T-cell (primary cell): ENCODE results near the gene ITPRIP. TPM values are rescaled to one million over a fixed set of nuclear protein-coding genes. Genes with fewer than 3 reads are reported as not detected.

Source experiments
- ATAC-seq, 4 experiments: fragments of 200-7000 bp in 3 of 4; fragments of 150-1000 bp in 1 of 4; cut with Tn5 transposase; replicated peaks in 1 of 4; 1 replicate in 3 of 4; 2 replicates in 1 of 4; pipeline ENCODE4 v1.10.0; 2021; ENCODE audit warnings: moderate library complexity in 3 of 4, mild to moderate bottlenecking in 2 of 4, moderate number of reproducible peaks in 1 of 4
- CTCF ChIA-PET, 2 donors: fragments of 300-600 bp; sonication (Branson Sonifier 250); formaldehyde crosslinking; loops; one replicate each; lab custom pipeline; 2022; ENCODE audit warnings: antibody characterized with exemption in 2 of 2; lab: Charles Lee
- POLR2A ChIA-PET, 2 donors: fragments of 300-600 bp; sonication (Branson Sonifier 250); formaldehyde crosslinking; loops; one replicate each; lab custom pipeline; 2022; ENCODE audit warnings: antibody characterized with exemption in 2 of 2; lab: Charles Lee
- DNase-seq, 35 experiments: peaks; one replicate each; pipeline versions ENCODE4 v3.0.0 to v3.0.0-alpha.2; 2013 to 2023
- H3K27ac ChIP-seq: one replicate; pipeline ENCODE4 v1.5.1; 2013; ENCODE audit warnings: low read length
- H3K27me3 ChIP-seq, 2 experiments: replicated peaks in 1 of 2; 1 replicate in 1 of 2; 2 replicates in 1 of 2; pipeline versions ENCODE4 v1.6.1 to v1.7.0; 2013; ENCODE audit warnings: low read length in 1 of 2, mixed read lengths in 1 of 2; ENCODE audit not compliant: control insufficient read depth in 2 of 2, insufficient read depth in 2 of 2; ENCODE audit errors: extremely low read depth in 1 of 2
- H3K36me3 ChIP-seq, 2 donors: 1 replicate in 1 of 2; 2 replicates in 1 of 2; pipeline versions ENCODE4 v1.6.1 to v1.7.0; 2013; ENCODE audit warnings: low read length in 1 of 2; ENCODE audit not compliant: control insufficient read depth in 2 of 2, insufficient read depth in 1 of 2; ENCODE audit errors: extremely low read depth in 1 of 2
- H3K4me1 ChIP-seq, 2 experiments: 1 replicate in 1 of 2; 2 replicates in 1 of 2; pipeline versions ENCODE4 v1.6.1 to v1.7.0; 2013; ENCODE audit warnings: low read length in 2 of 2, mixed read lengths in 1 of 2; ENCODE audit not compliant: insufficient read depth in 2 of 2, control insufficient read depth in 1 of 2; ENCODE audit errors: extremely low read depth in 1 of 2
- H3K4me3 ChIP-seq, 2 donors: 1 replicate in 1 of 2; 2 replicates in 1 of 2; pipeline versions ENCODE4 v1.5.1 to v1.7.0; 2013; ENCODE audit warnings: mild to moderate bottlenecking in 2 of 2, low read length in 1 of 2, moderate library complexity in 1 of 2; ENCODE audit not compliant: control insufficient read depth in 1 of 2; ENCODE audit errors: extremely low read depth in 1 of 2
- H3K9me3 ChIP-seq: 2 replicates; pipeline ENCODE4 v1.7.0; 2013
- H3K27ac Mint-ChIP-seq, 2 donors: one replicate each; pipeline ENCODE4 v1.8.0; 2020 to 2021; ENCODE audit warnings: mild to moderate bottlenecking in 2 of 2, mixed read lengths in 2 of 2
- H3K27me3 Mint-ChIP-seq, 2 donors: one replicate each; pipeline ENCODE4 v1.8.0; 2021 to 2022; ENCODE audit warnings: mixed read lengths in 2 of 2
- H3K36me3 Mint-ChIP-seq: one replicate; pipeline ENCODE4 v1.8.0; 2021; ENCODE audit warnings: mixed read lengths
- H3K4me1 Mint-ChIP-seq, 3 donors: one replicate each; pipeline ENCODE4 v1.8.0; 2020 to 2022; ENCODE audit warnings: mixed read lengths in 3 of 3, mild to moderate bottlenecking in 1 of 3
- H3K4me3 Mint-ChIP-seq, 3 donors: one replicate each; pipeline ENCODE4 v1.8.0; 2020 to 2022; ENCODE audit warnings: mild to moderate bottlenecking in 3 of 3, mixed read lengths in 3 of 3, moderate library complexity in 3 of 3
- H3K9me3 Mint-ChIP-seq, 3 donors: one replicate each; pipeline ENCODE4 v1.8.0; 2020 to 2022; ENCODE audit warnings: mixed read lengths in 3 of 3
- WGBS: methylation state at CpG from one replicate; pipeline ENCODE4 v1.1.5; 2013; ENCODE audit warnings: missing lambda C conversion rate; ENCODE audit not compliant: insufficient coverage; 5-methylcytosine and 5-hydroxymethylcytosine counted together
- total RNA-seq, 35 experiments: library from RNA in 6 of 35; stranded (reverse) in 6 of 35; fragments of 120-200 nt in 1 of 35; gene quantifications; one replicate each; pipeline versions ENCODE4 v1.2.1 to v1.2.4 and lab custom pipeline; 2013 to 2026

Gene ITPRIP
- total RNA-seq, 5 donors from 2014 or later (not counting 1 experiment from before 2014, with no cell fraction given) = 16.9 to 98.5 (median 25.0) TPM

GRCh38 chr10:104304927-104305326, 33.3 kb downstream of the ITPRIP start:
- ChIA-PET POLR2A (interaction anchor here (0.7 to 1.1 kb wide), 2 partner anchors 25 to 47 kb away, joined by 3 to 5 read pairs; no protein-coding TSS in a partner anchor), CTCF (interaction anchor here (1.5 to 4.6 kb wide), 11 partner anchors 12 to 48 kb away, joined by 3 to 89 read pairs (median 20); partner anchors contain the start of genes CFAP58 (in 1 of the 2) and ITPRIP (in 1 of the 2))
- no peaks in the 10 kb centered on the region for H3K36me3 ChIP-seq
- H3K4me1 ChIP-seq = peaks cover 61 to 76% of the 10 kb centered on the region in 2 experiments
- ATAC-seq = no peak
- Mint-ChIP-seq H3K36me3 (peaks cover under 1% of the 10 kb centered on the region), H3K27me3 (peaks cover 0 to 7% of the 10 kb centered on the region in 2 donors), H3K9me3 (no peaks in the 10 kb centered on the region), H3K27ac (peak overlapping the region; percentile 36 to 41), H3K4me3 (peak overlapping the region in 1 of 3 donors; percentile 38), H3K4me1 (peaks cover 82 to 88% (median 83%) of the 10 kb centered on the region in 3 donors)
- WGBS = 84% methylated on average over 4 of the region's 8 CpGs
- H3K9me3 ChIP-seq = no peaks in the 10 kb centered on the region
- no peak overlapping the region for H3K4me3 ChIP-seq
- H3K27ac ChIP-seq = no peak overlapping the region
- no peak for DNase-seq
- H3K27me3 ChIP-seq = peaks cover 0 to 4% of the 10 kb centered on the region in 2 experiments

GRCh38 chr10:104304356-104304745, 33.9 kb downstream of the ITPRIP start:
- H3K4me1 ChIP-seq = peaks cover 57 to 72% of the 10 kb centered on the region in 2 experiments

GRCh38 chr10:104303594-104304355, 34.5 kb downstream of the ITPRIP start:
- POLR2A ChIA-PET = interaction anchor here in 1 of 2 donors (1.3 kb wide), 1 partner anchor 48 kb away, joined by 3 read pairs; no protein-coding TSS in a partner anchor
- ATAC-seq (peak in 1 of 4 experiments; percentile 30), DNase-seq (peak in 6 of 35 experiments; percentile 24 to 62 (median 26))
- Mint-ChIP-seq H3K36me3 (no peaks in the 10 kb centered on the region), H3K4me1 (peaks cover 75 to 83% (median 82%) of the 10 kb centered on the region in 3 donors), H3K27ac (peak overlapping the region; percentile 68 to 80), H3K4me3 (no peak overlapping the region), H3K9me3 (no peaks in the 10 kb centered on the region), H3K27me3 (peaks cover 0 to 9% of the 10 kb centered on the region in 2 donors)
- Histone ChIP-seq H3K4me1 (peaks cover 59 to 68% of the 10 kb centered on the region in 2 experiments), H3K9me3 (no peaks in the 10 kb centered on the region), H3K27me3 (peaks cover 0 to 4% of the 10 kb centered on the region in 2 experiments), H3K36me3 (no peaks in the 10 kb centered on the region), H3K27ac (peak overlapping the region; percentile 34), H3K4me3 (no peak overlapping the region)
- WGBS = no CpG with 5 or more reads among the region's 2 CpGs
- CTCF ChIA-PET = interaction anchor here (0.6 to 2.5 kb wide), 15 partner anchors 9 to 214 kb away, joined by 3 to 16 read pairs (median 4); partner anchors contain the start of gene CFAP58 (in 2 of the 2)

More at GRCh38 chr10:104304356-104304745, 33.9 kb downstream of the ITPRIP start:
- H3K27me3 ChIP-seq = peaks cover 0 to 4% of the 10 kb centered on the region in 2 experiments
- peak overlapping the region; percentile 34 for H3K27ac ChIP-seq
- ChIA-PET POLR2A (interaction anchor here (1.1 to 1.3 kb wide), 2 partner anchors 48 kb away, joined by 3 to 5 read pairs; no protein-coding TSS in a partner anchor), CTCF (interaction anchor here (0.9 to 4.6 kb wide), 10 partner anchors 9 to 49 kb away, joined by 3 to 89 read pairs (median 12); partner anchors contain the start of genes CFAP58 (in 2 of the 2) and ITPRIP (in 1 of the 2))
- no peaks in the 10 kb centered on the region for H3K9me3 Mint-ChIP-seq
- H3K9me3 ChIP-seq = no peaks in the 10 kb centered on the region
- peak overlapping the region; percentile 68 to 80 for H3K27ac Mint-ChIP-seq
- no peaks in the 10 kb centered on the region for H3K36me3 ChIP-seq
- no peak overlapping the region for H3K4me3 ChIP-seq
- ATAC-seq (no peak), DNase-seq (no peak)
- H3K36me3 Mint-ChIP-seq = no peaks in the 10 kb centered on the region
- H3K4me3 Mint-ChIP-seq = peak overlapping the region in 1 of 3 donors; percentile 38
- WGBS = no CpG with 5 or more reads among the region's 4 CpGs
- H3K27me3 Mint-ChIP-seq = peaks cover 0 to 7% of the 10 kb centered on the region in 2 donors
- peaks cover 79 to 87% (median 83%) of the 10 kb centered on the region in 3 donors for H3K4me1 Mint-ChIP-seq

GRCh38 chr10:104301907-104302690, 36.2 kb downstream of the ITPRIP start:
- Histone ChIP-seq H3K4me1 (peaks cover 45 to 52% of the 10 kb centered on the region in 2 experiments), H3K36me3 (no peaks in the 10 kb centered on the region), H3K27me3 (peaks cover 0 to 9% of the 10 kb centered on the region in 2 experiments), H3K27ac (no peak overlapping the region), H3K9me3 (no peaks in the 10 kb centered on the region), H3K4me3 (no peak overlapping the region)
- Mint-ChIP-seq H3K9me3 (no peaks in the 10 kb centered on the region), H3K4me1 (peaks cover 58 to 67% (median 65%) of the 10 kb centered on the region in 3 donors), H3K36me3 (no peaks in the 10 kb centered on the region), H3K27ac (no peak overlapping the region), H3K4me3 (no peak overlapping the region), H3K27me3 (peaks cover 0 to 10% of the 10 kb centered on the region in 2 donors)
- DNase-seq (no peak), ATAC-seq (no peak)
- 76% methylated on average over 2 of the region's 3 CpGs for WGBS
- POLR2A ChIA-PET = no interaction called here
- CTCF ChIA-PET = interaction anchor here (0.6 to 2.5 kb wide), 6 partner anchors 10 to 52 kb away, joined by 3 to 14 read pairs (median 5); partner anchors contain the start of genes CFAP58 (in 2 of the 2) and ITPRIP (in 1 of the 2)

GRCh38 chr10:104300736-104301292, 37.5 kb downstream of the ITPRIP start:
- Mint-ChIP-seq H3K9me3 (no peaks in the 10 kb centered on the region), H3K4me1 (peaks cover 46 to 54% (median 52%) of the 10 kb centered on the region in 3 donors), H3K36me3 (no peaks in the 10 kb centered on the region), H3K27ac (peak overlapping the region; percentile 70 to 80), H3K4me3 (peak overlapping the region in 2 of 3 donors; percentile 13 to 72), H3K27me3 (peaks cover 0 to 11% of the 10 kb centered on the region in 2 donors)
- Histone ChIP-seq H3K27ac (no peak overlapping the region), H3K9me3 (no peaks in the 10 kb centered on the region), H3K27me3 (peaks cover 0 to 9% of the 10 kb centered on the region in 2 experiments), H3K4me1 (peaks cover 34 to 40% of the 10 kb centered on the region in 2 experiments), H3K4me3 (no peak overlapping the region), H3K36me3 (no peaks in the 10 kb centered on the region)
- DNase-seq = peak in 4 of 35 experiments; percentile 24 to 49 (median 26)
- WGBS = 64% methylated on average over 4 of the region's 7 CpGs
- ATAC-seq = peak; percentile 15 to 55 (median 44)
- CTCF ChIA-PET = interaction anchor here in 1 of 2 donors (1.3 kb wide), 1 partner anchor 50 kb away, joined by 3 read pairs; no protein-coding TSS in a partner anchor
- POLR2A ChIA-PET = no interaction called here
